Right ventricle myocardium inferior (tissue), 1 donor: ENCODE results near the gene PEAR1. TPM values are rescaled to one million over a fixed set of nuclear protein-coding genes. Genes with fewer than 3 reads are reported as not detected.

Source experiments
- ATAC-seq: fragments of 200-7000 bp; cut with Tn5 transposase; one replicate; pipeline ENCODE4 v1.9.1; 2020; ENCODE audit warnings: mild to moderate bottlenecking, moderate library complexity
- DNase-seq: peaks from one replicate; pipeline ENCODE4 v3.0.0; 2021; ENCODE audit errors: missing footprints
- intact Hi-C: fragments of 100-400 bp; cut with DNase I; formaldehyde crosslinking; loops from one replicate; pipeline ENCODE4 v1.11.0; 2022
- total RNA-seq: library from RNA; stranded (reverse); fragmentation: NEBNext Ultra II Directional; extraction: Animal tissue kit (Norgen Biotek cat#: 25700); gene quantifications from one replicate; pipeline ENCODE4 v1.2.1, GENCODE V29; 2021
- donor health status: DM: no; HTN: yes; CAD: no; lungs with severe emphysema.

PEAR1 gene
- total RNA-seq, 1 donor from 2014 or later: 8.1 TPM

DNA sequence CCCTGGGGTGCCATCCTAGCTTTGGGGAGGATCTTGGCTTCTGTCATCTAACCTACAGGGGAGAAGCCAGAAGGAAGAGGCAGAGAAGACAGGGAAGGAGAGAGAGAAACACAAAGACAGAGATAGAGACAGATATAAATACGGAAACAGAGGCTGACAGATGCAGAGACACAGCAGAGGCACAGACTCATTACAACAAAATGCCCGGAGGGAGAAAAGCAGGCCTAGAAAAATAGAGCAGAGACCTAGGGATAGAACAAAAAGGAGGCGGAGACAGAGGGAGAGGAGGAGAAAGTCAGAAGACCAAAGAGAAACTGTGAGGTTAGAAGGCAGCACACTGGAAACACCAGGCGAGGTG, 1.9 kb downstream of the PEAR1 start:
- intact Hi-C loops: loop anchor here (10.0 kb wide), 1 partner anchor 179 kb away; no protein-coding TSS in a partner anchor
- no peak for ATAC-seq

DNA sequence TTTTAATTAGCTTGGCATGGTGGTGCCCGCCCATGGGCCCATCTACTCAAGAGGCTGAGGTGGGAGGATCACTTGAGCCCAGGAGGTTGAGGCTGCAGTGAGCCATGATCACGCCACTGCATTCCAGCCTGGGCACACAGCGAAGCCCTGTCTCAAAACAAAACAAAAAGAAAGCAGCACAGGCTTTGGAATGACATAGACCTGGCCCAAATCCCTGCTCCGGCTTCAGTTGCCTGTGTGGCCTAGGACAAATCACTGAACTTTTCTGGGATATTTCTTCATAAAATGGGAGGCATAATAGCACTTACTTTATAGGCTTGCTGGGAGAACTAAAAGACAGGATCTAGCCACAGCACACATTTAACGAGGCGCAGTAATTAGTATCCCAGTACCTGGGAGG, 2.4 kb downstream of the PEAR1 start:
- peak; percentile 49 for DNase-seq
- intact Hi-C loops: loop anchor here (10.0 kb wide), 1 partner anchor 179 kb away; no protein-coding TSS in a partner anchor
- ATAC-seq: no peak

More for the DNA sequence above, 1.9 kb downstream of the PEAR1 start:
- DNase-seq: peak; percentile 30

DNA sequence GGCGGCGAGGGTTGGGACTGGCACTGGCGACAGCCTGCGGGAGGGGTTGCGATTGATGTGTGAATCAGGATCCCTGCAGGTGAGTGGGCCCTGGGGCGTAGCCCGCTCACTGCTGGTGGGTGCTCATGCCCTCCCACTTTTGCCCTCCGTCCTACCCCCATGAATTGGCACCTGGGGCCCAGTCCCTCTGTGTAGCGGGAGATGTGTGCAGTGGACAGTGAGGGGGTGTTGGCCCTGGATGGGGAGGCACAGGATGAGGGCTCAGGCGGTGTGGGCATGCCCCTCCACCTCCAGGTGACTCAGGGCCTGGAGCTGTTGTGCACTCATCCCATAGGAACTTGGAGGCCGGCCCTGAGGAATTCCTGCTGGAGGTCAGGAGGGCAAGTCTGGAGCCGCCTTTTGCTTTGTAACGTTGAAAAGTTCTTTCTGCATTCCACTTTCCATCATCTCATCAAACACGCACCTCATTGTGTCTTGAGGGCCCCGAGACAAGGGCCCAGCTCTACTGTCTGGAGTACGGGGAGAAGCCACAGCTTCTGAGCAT, 3.0 kb downstream of the PEAR1 start:
- DNase-seq: peak; percentile 55
- intact Hi-C loops: loop anchor here (10.0 kb wide), 1 partner anchor 178 kb away; no protein-coding TSS in a partner anchor

DNA sequence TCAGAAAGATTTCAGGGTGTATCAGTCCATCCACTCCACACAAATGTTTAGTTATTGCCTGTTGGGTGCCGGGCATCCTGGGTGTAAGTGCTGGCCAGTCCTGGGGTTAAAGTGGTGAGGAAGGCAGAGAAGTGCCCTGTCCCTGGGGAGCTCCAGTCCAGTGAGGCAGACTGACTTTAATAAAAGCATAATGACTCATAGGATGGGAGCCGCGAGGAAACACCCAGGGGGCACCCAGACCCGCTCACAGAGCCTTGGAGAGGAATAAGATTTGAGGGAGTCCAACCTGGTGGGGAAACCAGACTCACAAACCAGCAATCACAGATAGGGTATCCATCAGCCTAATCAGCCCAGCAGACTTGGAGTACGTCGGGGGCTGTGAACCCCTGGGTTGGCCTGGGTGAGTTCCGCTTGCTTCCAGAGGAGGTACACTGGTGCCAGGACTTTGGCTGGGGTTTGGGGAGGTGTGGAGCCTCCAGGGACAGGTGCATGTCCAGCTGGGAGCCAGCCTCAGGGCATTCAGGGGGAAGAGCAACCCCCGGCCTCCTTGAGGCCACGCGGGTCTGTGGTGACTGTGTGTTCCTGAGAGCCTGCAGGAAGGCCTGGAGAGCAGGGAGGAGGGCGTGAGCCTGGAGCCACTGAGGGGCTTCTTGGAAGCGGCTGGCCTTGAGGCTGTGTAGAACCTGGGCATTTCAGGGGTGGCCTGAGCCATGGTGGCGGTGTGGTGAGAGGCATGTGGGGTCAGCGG, 3.7 kb downstream of the PEAR1 start:
- ATAC-seq: no peak
- intact Hi-C loops: loop anchor here (10.0 kb wide), 1 partner anchor 178 kb away; no protein-coding TSS in a partner anchor

More for the DNA sequence above, 3.0 kb downstream of the PEAR1 start:
- ATAC-seq: no peak

DNA sequence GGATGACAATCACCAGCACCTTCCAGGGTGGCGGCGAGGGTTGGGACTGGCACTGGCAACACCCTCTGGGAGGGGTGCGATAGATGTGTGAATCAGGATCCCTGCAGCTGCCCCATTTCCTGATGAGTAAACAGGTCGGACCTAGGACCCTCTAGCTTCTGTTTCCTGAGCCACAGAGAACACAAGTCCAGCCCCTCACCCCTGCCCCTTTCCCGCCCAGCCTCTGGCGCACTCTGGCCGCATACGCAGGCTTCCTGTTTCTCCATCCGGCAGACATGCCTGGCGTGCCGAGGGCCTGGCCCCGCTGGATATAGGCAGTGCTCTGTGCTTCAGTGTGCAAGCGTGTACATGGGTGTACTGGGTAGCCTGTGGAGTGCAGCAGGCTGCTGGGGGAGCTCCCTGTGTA, 4.6 kb downstream of the PEAR1 start:
- peak; percentile 82 for DNase-seq
- intact Hi-C loops: loop anchor here (10.0 kb wide), 1 partner anchor 177 kb away; no protein-coding TSS in a partner anchor
- peak; percentile 33 for ATAC-seq

More for the DNA sequence above, 3.7 kb downstream of the PEAR1 start:
- DNase-seq: peak; percentile 67

DNA sequence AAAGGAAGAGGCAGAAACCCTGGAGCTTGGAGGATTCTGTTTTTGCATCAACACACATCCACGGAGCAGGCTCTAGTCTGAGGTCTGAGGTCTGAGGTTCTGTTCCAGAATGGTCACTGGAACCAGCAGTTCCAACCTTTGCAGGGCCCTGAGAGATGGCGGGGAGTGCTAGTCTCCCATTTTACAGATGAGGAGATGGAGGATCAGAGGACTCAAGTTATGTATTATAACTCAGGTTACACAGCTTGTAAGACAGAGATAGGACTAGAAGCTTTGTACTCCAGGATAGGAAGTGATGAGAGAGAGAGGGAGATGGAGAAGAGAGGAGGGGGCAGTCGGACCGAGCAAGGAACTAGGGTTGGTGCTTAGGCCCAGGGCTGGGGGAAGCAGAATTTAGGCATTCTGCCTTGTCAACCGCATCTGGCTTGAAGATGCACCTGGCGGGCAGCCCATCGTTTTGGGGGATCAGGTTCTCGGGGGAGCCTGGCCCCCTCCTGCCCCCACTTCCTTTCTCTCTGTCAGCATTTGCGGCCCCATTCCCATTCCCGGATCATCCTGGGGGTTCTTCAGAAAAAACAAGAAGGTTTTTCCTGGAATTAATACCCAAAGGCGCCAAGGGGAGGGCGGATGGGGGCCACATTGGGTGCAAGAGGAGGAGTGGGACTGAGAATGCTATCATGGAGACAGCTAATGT, 5.6 kb downstream of the PEAR1 start:
- peak; percentile 11 for DNase-seq
- ATAC-seq: no peak
- intact Hi-C loops: loop anchor here (10.0 kb wide), 1 partner anchor 176 kb away; no protein-coding TSS in a partner anchor

DNA sequence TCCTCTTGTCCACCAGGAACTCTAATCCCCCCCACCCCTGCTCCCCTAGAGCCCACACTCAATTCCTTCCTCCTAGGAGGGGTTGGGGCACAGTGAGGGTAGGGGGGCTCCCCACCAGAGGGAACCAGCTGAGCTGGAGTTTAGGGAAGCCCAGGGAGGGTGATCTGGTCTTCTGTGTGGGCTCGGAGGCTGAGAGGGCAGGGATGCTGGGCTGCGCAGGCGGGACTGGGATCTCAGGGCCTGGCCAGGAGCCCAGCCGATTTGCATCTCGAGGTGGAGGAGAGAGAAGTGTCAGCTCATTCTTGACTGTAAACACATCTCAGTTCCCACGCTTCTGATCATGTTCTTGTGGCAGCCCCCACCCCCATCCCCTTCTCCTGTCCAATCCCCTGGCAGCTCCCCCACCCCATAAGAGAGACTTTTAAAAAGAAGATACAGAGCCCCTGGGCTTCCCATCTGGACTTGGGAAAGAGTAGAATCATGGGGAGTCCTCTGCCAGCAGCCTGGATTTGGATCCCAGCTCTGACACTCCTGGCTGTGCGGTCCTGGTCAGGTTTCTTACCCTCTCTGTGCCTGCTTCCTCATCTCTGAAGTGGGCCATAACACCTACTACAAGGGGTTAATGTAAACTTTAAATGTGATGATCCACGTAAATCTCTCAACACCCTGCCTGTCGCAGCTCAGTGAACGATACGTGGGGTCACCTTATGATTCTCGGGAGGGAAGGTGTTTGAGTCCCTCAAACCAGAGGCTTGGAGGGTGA, 6.6 kb downstream of the PEAR1 start:
- peak; percentile 53 for DNase-seq
- no peak for ATAC-seq
- intact Hi-C loops: loop anchor here (10.0 kb wide), 1 partner anchor 175 kb away; no protein-coding TSS in a partner anchor

DNA sequence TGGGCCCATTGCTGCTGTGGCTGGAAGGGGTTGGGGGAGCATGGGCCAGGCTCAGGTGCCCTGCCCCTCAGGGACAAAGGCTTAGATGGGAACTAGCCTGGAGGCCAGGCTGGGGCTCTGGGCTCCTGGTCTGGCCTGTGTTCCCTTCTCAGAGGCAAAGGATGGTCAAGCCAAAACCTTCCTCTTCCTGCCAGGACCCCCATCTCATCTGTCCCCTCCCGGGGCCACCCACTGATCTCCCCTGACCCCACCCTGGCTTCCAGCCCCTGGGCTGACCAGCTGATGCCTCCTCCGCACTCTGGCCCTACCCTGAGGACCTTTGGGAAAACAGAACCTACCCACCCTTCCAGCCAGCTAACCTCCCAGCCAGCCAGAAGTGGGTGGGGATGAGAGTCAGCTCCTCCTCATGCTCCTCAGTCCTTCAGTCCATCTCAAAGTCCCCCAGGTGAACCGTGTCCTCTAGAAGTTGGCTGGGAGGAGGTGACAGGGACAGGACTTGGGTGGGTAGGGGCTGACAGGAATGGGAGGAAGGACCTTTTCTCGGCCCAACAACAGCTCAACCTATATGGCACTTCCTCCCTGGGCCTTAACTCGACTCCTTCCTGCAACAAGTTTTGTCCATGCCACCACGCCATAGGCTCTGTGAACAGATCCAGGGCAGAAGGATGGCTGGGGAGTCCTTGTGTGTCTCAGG, 7.5 kb downstream of the PEAR1 start:
- DNase-seq: no peak
- intact Hi-C loops: no loop called here
- ATAC-seq: no peak

DNA sequence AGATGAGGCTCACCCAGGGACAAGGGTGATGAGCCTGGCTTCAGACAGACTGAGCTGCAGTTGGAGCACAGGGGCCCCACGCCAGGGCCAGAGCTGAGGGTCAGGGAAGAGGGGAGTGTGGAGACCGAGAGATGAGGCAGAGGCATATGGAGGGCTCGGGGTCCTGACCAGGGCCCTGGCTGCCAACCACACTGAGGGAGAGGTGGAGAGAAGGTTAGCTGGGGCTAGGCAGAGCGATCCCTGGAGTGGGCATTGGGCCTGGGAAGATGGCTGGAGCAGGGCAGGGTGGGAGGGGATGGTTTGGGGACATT, 8.0 kb downstream of the PEAR1 start:
- intact Hi-C loops: no loop called here
- ATAC-seq (no peak), DNase-seq (peak; percentile 63)

DNA sequence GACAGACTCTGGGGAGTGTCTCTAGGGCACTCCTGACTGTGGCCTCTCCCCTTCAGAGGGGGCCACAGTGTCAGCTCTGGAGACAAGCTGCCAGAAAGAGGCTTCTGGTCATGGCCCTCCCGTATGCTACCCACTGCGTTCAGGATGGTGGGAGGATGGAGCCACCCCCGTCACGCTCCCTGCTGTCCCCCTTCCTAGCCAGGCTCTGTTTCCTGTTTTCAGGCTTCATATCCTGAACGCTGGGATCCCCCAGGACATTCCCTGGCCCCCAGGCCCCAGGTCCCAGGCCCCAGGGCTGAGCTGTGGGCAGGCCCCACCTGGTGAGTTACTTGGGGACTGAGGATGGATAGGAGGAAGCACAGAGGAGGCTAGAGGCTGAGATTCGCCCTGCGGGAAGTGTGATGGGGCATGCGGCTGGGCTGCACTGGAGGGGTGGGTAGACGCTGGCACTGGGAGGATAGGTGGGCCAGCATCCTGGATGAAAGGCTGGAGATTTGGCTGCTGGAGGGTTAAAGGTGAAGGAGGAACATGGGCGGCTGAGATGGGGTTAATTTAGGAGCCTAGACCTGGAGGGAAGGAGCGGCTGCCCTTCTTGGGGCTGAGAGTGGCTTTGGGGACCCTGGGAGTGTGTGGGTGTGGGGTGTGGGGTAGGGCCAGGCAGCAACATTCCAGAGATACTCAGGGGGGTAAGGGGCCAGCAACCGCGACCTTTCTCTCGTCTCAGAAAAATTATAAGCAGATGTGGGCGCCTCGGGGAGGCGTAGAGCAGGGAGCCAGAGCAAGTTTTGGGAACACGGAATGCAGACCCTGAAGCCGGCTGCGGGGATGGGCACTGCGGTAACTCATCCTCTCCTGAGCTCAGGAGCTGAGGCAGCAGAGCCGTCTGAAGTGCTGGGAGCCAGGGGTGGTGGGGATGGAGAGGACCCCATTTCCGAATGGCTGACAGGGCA, 8.7 kb downstream of the PEAR1 start:
- peak; percentile 28 for DNase-seq
- intact Hi-C loops: no loop called here
- no peak for ATAC-seq

DNA sequence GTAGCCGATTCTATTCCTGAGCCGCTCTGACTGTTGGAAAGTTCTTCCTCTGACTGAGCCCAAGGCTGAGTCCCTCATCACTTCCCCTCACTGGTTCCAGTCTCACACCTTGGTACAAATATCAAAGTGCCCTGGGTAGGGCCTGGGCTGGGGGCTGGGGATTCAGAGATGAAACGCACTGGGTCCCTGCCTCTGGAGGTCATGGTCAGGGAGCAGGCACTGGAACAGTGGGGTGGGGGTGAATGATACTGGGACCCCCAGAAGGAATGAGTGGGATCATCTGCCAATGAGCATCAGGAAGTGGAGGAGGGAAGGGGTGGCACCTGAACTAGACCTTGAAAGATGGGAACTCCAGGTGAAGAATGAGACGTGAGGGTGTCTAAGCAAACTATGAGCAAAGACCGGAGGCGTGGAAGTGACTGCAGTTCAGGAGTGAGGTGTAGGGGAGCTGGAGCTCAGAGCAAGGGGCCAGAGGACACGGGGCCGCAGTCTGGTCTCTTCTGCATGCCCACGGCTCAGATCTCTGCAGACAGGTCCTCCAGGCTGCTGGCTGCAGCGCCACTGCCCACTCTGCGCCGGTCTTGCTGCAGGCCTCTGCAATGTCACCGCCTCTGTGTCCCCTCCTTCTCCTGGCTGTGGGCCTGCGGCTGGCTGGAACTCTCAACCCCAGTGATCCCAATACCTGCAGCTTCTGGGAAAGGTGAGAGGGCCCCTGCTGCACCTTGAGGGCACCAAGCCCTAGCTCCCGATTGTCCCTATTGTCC, 10.0 kb downstream of the PEAR1 start:
- peak; percentile 50 for DNase-seq

DNA sequence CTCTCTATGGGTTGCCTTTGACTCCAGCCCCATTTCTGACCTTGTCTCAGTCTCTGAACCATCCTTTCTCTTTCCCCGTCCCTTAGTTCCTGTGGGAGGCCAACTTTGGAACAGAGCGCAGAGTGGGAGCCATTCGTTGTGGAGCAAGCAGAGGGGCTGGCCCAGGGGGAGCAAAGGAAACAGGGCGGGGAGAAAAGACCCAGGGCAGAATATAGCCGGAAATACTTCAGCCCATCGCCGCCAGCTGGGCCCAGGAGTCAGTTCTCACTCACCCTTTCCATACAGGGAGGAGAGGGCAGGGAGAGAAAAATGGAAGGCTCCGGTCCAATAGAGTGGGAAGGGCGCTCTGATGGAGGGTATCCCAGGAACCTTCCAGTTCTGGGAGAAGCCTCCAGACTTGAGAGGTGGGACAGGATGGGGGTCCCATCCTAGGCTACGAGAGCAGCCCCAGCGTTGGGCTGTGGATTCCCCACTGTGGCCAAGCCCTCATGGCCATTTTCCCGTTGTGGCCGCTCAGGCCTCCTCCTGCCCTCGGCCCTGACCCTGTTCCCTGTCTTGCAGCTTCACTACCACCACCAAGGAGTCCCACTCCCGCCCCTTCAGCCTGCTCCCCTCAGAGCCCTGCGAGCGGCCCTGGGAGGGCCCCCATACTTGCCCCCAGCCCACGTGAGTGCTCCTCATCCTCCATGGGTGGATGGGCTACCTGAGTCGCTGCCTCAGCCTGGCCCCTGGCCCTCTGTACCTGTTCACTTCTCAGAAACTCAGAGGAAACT, 10.9 kb downstream of the PEAR1 start:
- ATAC-seq (peak; percentile 27), DNase-seq (peak; percentile 62)
- intact Hi-C loops: no loop called here

More for the DNA sequence above, 10.0 kb downstream of the PEAR1 start:
- intact Hi-C loops: no loop called here
- no peak for ATAC-seq

DNA sequence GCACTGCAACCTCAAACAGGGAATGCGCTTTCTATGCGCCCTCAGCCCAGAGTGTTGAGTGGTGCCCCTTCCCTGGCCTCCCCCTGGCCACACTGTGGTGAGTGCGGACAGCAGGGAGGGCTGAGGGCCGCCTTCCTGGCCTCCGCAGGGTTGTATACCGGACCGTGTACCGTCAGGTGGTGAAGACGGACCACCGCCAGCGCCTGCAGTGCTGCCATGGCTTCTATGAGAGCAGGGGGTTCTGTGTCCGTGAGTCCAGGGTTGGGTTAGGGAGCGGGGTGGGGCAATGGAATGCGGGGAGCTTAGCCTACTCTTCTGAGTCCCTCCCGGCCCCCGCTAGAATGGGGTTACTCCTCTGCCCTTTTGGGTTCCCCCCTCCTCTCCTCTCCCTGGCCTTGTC, 11.7 kb downstream of the PEAR1 start:
- no peak for ATAC-seq
- intact Hi-C loops: no loop called here
- no peak for DNase-seq

DNA sequence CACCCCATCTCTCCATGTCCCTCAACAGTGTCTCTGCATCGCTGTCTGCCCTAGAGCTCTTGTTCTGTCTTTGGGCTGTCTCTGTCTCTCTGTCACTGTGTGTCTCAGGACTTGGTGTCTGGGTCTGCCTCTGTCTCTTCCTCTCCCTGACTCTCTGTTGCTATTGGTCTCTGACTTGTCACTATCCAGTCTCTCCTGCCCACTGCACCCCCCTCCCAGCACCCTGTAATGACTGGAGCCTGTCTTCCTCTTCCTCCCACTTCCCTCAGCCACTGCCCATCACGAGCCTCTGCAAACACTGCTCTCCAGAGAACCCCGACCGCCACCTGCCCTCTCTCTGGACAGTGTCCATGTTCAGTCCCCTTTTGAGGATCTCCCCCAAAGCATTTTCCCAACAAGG, 12.1 kb downstream of the PEAR1 start:
- DNase-seq: no peak
- intact Hi-C loops: no loop called here
- ATAC-seq: no peak

DNA sequence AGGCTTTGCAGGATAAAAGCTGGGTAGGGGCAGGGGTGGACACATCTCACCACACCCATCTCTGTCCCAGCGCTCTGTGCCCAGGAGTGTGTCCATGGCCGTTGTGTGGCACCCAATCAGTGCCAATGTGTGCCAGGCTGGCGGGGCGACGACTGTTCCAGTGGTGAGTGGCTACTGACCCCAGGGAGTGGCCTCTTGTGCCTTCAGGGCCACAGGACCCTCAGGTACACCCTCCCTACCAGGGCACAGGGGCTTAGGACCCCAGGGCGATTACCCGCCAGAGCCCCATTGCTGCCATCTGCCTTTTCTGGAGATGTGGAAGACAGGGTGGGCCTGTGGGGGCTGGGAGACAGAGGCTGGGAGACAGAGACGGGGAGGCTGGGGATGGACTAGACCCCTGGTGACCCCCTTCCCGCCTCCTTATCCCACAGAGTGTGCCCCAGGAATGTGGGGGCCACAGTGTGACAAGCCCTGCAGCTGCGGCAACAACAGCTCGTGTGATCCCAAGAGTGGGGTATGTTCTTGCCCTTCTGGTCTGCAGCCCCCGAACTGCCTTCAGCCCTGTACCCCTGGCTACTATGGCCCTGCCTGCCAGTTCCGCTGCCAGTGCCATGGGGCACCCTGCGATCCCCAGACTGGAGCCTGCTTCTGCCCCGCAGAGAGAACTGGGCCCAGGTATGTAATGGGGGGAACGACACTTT, 12.8 kb downstream of the PEAR1 start:
- DNase-seq (peak; percentile 64), ATAC-seq (no peak)
- intact Hi-C loops: no loop called here
